Endometrial microvascular endothelial cells (primary cell): Measurements from ENCODE around the gene ROBO1. TPM values are rescaled to one million over a fixed set of nuclear protein-coding genes. Genes with fewer than 3 reads are reported as not detected.

Source experiments
- in situ Hi-C: cut with HindIII; loops from 2 replicates; pipeline ENCODE4 v1.10.0; 2017; ENCODE audit warnings: low sequenced_read_pairs, low pct_unique_long_range_greater_than_20kb; ENCODE audit errors: inconsistent ontology term
- total RNA-seq: library from RNA; depleted of rRNA; stranded (reverse); fragments of >200 nt; gene quantifications from one replicate; pipeline ENCODE4 v1.2.3, GENCODE V29; 2015; ENCODE audit errors: inconsistent ontology term

Gene ROBO1
- total RNA-seq, 1 donor from 2014 or later = 4.0 TPM

DNA sequence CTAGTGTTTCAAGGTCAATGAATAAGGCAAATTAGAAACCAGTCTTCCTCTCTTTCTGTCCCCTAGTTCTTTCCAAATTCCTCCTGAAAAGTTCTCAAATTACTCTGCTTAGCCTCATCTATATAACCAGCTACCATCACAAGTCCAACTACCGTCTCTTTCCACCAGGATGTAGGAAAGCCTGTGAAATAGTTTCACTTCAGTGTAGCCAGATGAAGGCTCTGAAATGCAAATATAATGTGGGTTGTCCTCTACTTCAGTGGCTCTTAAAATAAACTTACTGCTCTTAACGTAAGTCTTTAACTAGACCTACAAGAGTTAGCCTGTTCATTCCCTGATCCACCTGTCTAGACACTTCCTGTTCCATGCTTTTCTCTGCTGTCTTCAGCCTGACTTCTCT lies 827.7 kb downstream of the ROBO1 start:
- in situ Hi-C loops = no loop called here

- in situ Hi-C loops = no loop called here
Observed at GRCh38 chr3:78937475-78937874, 830.3 kb downstream of the ROBO1 start.

DNA sequence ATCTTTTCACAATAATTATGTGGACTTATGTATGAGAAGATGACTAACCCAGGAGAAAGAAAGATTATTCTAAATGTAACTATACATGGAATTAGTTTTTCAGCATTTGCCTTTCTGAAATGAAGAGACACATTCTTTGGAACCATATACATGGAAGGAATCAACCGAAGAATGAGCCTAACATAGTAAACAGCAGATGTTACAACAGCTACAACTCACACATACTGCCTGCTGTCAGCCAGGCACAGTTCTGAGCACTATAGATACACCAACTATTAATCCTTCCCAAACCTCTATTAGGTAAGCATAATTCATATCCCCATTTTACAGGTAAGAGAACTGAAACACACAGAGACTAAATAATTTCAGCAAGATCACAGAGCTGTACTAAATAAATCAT lies 840.0 kb downstream of the ROBO1 start:
- in situ Hi-C loops = no loop called here

GRCh38 chr3:78926523-78926922 lies 841.3 kb downstream of the ROBO1 start:
- in situ Hi-C loops = no loop called here

DNA sequence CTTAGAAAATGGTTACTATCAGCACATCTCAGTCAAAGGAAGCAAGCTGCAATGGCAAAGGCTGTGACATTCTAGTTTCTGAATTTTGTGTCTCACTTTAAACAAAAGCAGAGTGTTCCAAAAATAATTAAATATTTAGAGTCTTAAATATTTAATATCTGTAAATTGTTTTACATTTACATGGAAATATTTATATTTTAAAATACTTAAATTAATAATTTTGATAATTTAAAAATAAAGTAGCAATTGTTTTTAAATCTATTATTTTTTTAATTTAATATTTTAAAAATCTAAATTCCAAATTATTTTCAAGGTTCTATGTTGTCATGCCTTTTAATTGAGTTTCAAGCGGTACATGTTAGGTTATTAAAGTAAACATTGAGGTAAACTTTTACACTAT lies 843.1 kb downstream of the ROBO1 start:
- in situ Hi-C loops = no loop called here

GRCh38 chr3:78919021-78919755 lies 848.6 kb downstream of the ROBO1 start:
- in situ Hi-C loops = no loop called here

- in situ Hi-C loops = no loop called here
Observed at GRCh38 chr3:78918361-78919020, 849.3 kb downstream of the ROBO1 start.

DNA sequence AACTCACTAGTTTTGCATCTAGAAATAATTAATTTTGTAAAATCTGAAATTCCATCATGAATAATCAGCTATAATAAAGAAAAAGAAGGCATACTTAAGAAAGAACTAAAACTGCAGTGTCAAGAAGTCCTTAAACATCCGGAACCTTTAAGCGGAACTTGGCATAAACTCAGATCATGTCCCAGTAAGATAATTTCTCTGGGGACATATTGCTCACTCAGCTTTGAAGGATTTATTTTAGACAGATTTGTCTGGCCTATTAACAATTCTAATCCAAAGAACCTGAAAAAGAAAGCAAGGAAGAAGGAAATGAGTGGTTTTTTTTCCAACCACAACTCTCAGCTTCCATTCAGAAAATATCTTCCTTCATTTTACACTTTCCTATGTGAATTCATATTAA lies 850.3 kb downstream of the ROBO1 start:
- in situ Hi-C loops = no loop called here

DNA sequence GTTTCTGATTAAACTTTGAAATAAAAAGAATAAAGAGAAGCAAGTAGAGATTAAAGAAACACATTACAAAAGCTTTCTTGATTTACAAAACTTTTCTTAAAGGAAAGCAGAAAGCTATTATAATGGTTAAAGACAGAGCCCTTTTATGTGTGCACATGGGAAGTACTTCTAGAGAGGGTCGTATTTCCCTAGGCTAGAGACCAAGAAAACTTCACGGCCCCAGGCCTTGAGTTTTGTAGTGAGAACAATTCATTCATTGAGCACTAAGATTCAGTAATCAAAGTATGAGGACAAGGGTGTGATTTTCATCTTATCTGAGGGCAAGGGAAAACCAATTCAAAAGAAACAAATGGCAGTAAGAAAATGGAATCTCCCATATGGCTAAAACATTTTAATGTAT lies 854.1 kb downstream of the ROBO1 start:
- in situ Hi-C loops = no loop called here

DNA sequence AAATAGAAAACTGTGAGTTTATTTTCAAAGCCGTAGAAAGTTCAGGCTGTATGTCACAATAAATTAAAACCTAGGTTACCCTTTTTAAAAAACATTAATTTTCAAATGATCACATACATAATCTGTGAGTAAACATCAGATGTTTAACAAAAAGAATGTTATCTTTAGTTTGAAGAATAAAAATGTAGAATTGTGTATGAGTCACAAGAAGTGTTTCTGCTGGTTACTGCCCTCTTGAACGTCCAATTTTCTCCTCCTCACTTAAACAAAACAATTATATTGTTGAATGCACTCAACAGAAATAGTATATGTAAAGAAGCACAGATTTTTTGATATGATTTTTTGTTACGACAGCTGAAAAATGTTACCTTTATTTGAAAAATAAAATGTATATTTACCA lies 855.1 kb downstream of the ROBO1 start:
- in situ Hi-C loops = no loop called here

GRCh38 chr3:78912259-78912658 lies 855.5 kb downstream of the ROBO1 start:
- in situ Hi-C loops = no loop called here

DNA sequence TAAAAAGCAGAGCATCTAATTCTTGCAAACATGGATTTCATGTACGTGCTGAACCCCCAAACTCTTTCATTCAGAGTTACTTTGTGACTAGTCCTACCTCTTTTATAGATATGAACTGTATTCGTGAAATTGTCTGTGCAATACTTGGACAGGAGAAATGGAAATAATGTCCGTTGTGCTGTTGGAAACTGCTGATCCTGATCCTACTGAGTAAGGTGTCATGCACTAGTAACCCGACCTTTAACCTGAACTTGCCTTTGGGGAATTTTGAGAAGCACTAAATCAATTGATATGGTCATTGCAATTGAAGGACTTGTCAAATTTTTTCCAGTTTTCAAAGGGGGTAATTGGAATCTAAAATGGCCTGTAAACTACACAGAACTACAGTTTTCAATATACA lies 856.4 kb downstream of the ROBO1 start:
- in situ Hi-C loops = no loop called here

- in situ Hi-C loops = no loop called here
Observed at GRCh38 chr3:78908236-78908635, 859.6 kb downstream of the ROBO1 start.

GRCh38 chr3:78907367-78907766 lies 860.4 kb downstream of the ROBO1 start:
- in situ Hi-C loops = no loop called here

DNA sequence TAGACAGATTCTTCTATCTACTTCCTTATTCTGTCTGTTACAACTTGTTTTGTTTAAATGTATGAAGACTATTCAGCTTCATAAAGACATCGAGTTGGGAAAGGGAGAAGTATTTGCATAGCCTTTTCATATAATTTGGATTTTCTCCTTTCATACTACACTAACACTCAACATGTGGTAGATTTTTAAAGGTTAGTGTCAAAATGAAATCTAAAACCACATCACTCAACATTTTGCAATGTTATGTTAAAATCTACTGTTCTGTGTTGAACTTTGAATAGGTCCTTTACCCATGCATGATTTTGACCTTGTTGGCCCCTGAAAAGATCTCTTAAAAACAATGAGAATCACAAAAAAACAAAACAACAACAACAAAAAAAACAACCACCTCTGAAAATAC lies 860.9 kb downstream of the ROBO1 start:
- in situ Hi-C loops = no loop called here

DNA sequence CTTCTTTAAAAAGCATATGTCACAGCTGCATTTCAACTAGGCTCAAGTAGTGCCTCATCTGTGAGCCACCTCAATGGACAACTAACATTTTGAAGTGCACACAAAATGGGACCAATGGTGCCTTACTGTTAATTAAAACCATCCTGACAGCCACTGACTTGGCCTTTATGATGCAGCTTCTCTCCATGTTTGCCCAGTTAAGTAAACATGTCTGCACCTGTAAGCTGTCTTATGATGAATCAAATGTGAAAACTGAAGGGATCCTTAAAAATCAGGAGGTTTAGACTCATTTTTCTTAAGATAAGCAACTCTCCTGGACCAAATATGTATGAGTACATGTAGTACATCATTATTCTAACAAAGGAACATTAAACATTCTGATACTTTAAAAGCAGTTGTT lies 861.6 kb downstream of the ROBO1 start:
- in situ Hi-C loops = no loop called here

DNA sequence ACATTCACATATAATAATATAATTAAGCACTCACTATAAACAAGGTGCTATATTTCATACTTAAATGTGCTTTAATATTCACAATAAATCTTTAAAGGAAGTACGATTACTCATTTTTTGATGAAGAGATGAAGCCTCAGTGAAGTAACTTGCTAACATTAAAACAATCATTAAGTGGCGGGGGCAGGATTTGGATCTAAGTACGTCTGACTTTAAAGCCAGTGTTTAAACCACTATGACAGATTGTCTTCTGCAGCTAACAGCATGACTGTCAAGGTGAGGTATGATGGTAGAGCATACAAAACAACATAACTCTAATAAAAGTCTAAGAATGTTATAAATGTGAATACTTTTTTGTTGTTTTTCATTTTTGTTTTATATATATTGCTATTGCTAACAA lies 862.1 kb downstream of the ROBO1 start:
- in situ Hi-C loops = no loop called here

GRCh38 chr3:78901544-78901943 lies 866.3 kb downstream of the ROBO1 start:
- in situ Hi-C loops = no loop called here

DNA sequence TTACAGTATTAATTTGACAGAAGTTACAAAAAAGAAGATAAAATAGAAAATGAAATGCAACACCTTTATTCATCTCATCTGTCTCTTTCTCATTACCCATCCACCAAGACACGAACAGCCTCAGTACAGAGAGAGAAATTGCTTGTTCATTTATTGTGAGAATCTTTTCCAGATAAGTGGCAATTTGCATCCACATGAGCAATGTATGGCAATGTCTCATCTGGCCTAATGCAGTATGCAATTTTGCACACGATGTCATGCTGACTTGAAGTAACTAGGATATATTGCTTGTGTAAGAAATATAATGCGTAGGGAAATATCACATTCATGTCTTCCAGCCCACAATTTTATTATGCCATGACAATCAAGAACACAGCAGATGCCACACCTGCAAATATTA lies 866.9 kb downstream of the ROBO1 start:
- in situ Hi-C loops = no loop called here

- in situ Hi-C loops = no loop called here
Observed at GRCh38 chr3:78900426-78900825, 867.4 kb downstream of the ROBO1 start.

DNA sequence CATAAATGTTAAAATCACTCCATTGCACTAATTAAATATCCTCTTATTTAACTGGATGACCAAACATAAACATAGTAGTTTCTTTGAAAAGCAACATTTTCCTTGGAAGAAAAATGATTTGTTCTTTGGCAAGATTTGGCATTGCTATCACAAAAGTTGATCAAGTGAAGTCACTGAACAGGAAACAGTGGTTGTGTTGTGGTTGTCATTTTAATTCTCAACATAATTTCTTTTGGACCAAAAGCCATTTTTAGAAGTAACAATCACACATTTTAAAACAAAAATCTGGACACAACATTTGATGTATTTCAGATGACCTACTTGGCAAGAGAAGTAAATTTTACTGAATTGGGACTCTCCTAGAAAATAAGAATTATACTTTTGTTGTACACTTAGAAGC lies 872.3 kb downstream of the ROBO1 start:
- in situ Hi-C loops = no loop called here
